ENCODE measurements around the gene LRRC71. TPM values are rescaled to one million over a fixed set of nuclear protein-coding genes. Genes with fewer than 3 reads are reported as not detected.

The LRRC71 gene
- total RNA-seq, 1 experiment from 2014 or later, result not detected

DNA sequence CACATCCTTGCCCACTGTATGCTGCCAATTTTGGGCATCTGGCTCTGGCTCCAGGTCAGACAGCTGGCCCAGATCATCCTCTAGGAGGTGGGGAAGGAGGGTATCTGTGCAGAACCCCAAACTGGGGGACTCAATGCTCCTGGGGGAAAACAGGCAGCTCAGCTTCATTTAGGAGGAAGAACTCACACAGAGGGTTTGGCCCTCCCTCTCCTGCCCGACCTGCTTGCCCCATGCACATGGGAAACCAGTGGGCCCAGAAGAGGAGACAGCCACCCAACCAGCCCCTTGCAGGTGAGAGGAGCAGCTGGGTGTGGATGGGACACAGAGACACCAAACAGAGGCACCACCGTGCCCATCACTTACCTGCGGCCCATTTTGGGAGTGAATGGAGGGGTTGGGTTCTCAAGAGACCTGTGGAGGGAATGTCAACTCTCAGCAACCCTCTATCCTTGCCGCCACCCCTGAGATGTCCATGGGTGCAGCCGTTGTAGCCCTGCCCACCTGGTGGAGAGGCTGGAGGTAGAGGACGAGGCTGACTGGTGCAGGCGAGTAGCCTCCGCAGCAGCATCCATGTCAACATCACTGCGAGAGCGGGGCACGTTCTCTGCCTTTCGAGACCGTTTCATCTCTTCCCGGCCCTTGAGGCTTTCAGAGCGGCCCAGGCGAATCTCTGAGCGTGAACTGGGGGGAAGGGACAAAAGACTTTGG is 27.5 kb downstream of the LRRC71 start:
- no peaks in the 10 kb centered on the region for H3K4me1 ChIP-seq
- no peaks in the 10 kb centered on the region for H3K9me3 ChIP-seq
- H3K36me3 Mint-ChIP-seq (ENCODE audit: insufficient read depth, unreplicated experiment), result peaks cover 76% of the 10 kb centered on the region
- no peak overlapping the region for H3K27ac Mint-ChIP-seq (ENCODE audit: unreplicated experiment)
- no peaks in the 10 kb centered on the region for H3K9me3 Mint-ChIP-seq (ENCODE audit: unreplicated experiment)
- ChIA-PET CTCF (interaction anchor here (0.6 to 1.4 kb wide), 4 partner anchors 11 to 126 kb away, joined by 3 to 4 read pairs (median 4); no protein-coding TSS in a partner anchor), POLR2A (no interaction called here)
- BruUV-seq (replicated peaks), result no TSS peak
- H3K4me3 ChIP-seq (ENCODE audit: low read depth, low read length), result no peak overlapping the region
- H3K27me3 ChIP-seq (replicated peaks; ENCODE audit: control insufficient read depth, insufficient read depth, low read length), result no peaks in the 10 kb centered on the region
- H3K4me1 Mint-ChIP-seq (ENCODE audit: low read depth, unreplicated experiment), result no peaks in the 10 kb centered on the region
- H3K36me3 ChIP-seq (ENCODE audit: control insufficient read depth, insufficient read depth, low read length), result no peaks in the 10 kb centered on the region; the same call in 1 of the 2 replicates
- H3K4me3 Mint-ChIP-seq (ENCODE audit: unreplicated experiment), result no peak overlapping the region
- intact Hi-C loops (cut with micrococcal nuclease; ENCODE audit: unreplicated experiment), result no loop called here
- no peaks in the 10 kb centered on the region for H3K27me3 Mint-ChIP-seq (ENCODE audit: insufficient read depth, unreplicated experiment)
- TF ChIP-seq, protein P1, sequence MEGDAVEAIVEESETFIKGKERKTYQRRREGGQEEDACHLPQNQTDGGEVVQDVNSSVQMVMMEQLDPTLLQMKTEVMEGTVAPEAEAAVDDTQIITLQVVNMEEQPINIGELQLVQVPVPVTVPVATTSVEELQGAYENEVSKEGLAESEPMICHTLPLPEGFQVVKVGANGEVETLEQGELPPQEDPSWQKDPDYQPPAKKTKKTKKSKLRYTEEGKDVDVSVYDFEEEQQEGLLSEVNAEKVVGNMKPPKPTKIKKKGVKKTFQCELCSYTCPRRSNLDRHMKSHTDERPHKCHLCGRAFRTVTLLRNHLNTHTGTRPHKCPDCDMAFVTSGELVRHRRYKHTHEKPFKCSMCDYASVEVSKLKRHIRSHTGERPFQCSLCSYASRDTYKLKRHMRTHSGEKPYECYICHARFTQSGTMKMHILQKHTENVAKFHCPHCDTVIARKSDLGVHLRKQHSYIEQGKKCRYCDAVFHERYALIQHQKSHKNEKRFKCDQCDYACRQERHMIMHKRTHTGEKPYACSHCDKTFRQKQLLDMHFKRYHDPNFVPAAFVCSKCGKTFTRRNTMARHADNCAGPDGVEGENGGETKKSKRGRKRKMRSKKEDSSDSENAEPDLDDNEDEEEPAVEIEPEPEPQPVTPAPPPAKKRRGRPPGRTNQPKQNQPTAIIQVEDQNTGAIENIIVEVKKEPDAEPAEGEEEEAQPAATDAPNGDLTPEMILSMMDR (IDR thresholded peaks at IDR 0.05; ENCODE audit: insufficient read depth in 1 of 2, low read depth in 1 of 2, low read length in 1 of 2, severe bottlenecking in 1 of 2, unreplicated experiment in 1 of 2), result no peak
- no peak for DNase-seq

DNA sequence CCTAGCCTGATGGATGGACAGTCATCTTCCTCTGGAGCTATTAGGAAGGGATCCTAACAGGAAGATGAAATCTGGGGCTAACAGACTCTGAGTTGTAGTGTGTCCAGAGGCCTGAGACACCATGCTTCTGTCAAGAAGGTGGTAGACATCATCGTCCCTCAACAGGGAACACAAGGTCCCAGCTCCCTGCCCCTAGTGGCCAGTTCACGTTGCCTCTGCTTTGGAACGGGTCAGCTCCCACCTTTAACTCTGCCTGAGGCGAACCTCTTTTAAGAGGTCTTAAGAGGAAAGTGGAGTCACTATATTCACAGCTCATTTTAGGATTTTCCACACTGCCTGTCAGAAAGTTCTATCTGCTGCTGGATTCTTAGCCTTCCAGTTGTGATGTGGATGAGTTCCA is 28.3 kb downstream of the LRRC71 start:
- ChIA-PET POLR2A (no interaction called here), CTCF (interaction anchor here (0.5 to 1.4 kb wide), 5 partner anchors 10 to 125 kb away, joined by 3 to 6 read pairs (median 4); no protein-coding TSS in a partner anchor)
- no peak overlapping the region for H3K27ac Mint-ChIP-seq (ENCODE audit: unreplicated experiment)
- Histone ChIP-seq H3K27me3 (replicated peaks; ENCODE audit: control insufficient read depth, insufficient read depth, low read length) (no peaks in the 10 kb centered on the region), H3K4me1 (no peaks in the 10 kb centered on the region), H3K36me3 (ENCODE audit: control insufficient read depth, insufficient read depth, low read length) (no peaks in the 10 kb centered on the region; the same call in 1 of the 2 replicates), H3K4me3 (ENCODE audit: low read depth, low read length) (no peak overlapping the region), H3K9me3 (no peaks in the 10 kb centered on the region)
- no peaks in the 10 kb centered on the region for H3K27me3 Mint-ChIP-seq (ENCODE audit: insufficient read depth, unreplicated experiment)
- H3K9me3 Mint-ChIP-seq (ENCODE audit: unreplicated experiment), result no peaks in the 10 kb centered on the region
- DNase-seq, result no peak
- no TSS peak for BruUV-seq (replicated peaks)
- H3K4me3 Mint-ChIP-seq (ENCODE audit: unreplicated experiment), result no peak overlapping the region
- intact Hi-C loops (cut with micrococcal nuclease; ENCODE audit: unreplicated experiment), result no loop called here
- H3K36me3 Mint-ChIP-seq (ENCODE audit: insufficient read depth, unreplicated experiment), result peaks cover 75% of the 10 kb centered on the region
- no peaks in the 10 kb centered on the region for H3K4me1 Mint-ChIP-seq (ENCODE audit: low read depth, unreplicated experiment)
- TF ChIP-seq, protein P1 (IDR thresholded peaks at IDR 0.05; ENCODE audit: insufficient read depth in 1 of 2, low read depth in 1 of 2, low read length in 1 of 2, severe bottlenecking in 1 of 2, unreplicated experiment in 1 of 2), result peak; percentile 36 to 47

DNA sequence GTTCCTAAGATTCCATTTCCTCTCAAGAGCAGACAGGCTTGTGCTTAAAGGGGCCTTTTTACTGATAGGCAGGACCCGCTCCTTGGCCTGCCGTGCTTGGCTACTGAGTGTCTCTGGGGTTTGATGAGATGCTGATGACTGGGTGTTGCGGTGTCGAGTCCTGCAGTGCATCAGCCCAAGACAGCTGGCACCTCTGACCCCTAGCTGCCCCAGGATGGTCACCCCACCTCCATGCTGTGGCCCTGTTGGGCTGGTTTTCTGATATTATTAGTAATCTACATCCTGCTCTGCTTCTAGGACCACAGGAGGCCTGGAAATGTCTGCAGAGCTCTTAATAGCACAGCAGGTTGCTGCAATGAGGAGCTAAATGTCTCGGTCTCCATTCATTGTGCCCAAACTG is 28.7 kb downstream of the LRRC71 start:
- Mint-ChIP-seq H3K27ac (ENCODE audit: unreplicated experiment) (no peak overlapping the region), H3K9me3 (ENCODE audit: unreplicated experiment) (no peaks in the 10 kb centered on the region), H3K4me3 (ENCODE audit: unreplicated experiment) (no peak overlapping the region), H3K36me3 (ENCODE audit: insufficient read depth, unreplicated experiment) (peaks cover 72% of the 10 kb centered on the region), H3K4me1 (ENCODE audit: low read depth, unreplicated experiment) (no peaks in the 10 kb centered on the region), H3K27me3 (ENCODE audit: insufficient read depth, unreplicated experiment) (no peaks in the 10 kb centered on the region)
- intact Hi-C loops (cut with micrococcal nuclease; ENCODE audit: unreplicated experiment), result no loop called here
- Histone ChIP-seq H3K4me3 (ENCODE audit: low read depth, low read length) (no peak overlapping the region), H3K27me3 (replicated peaks; ENCODE audit: control insufficient read depth, insufficient read depth, low read length) (no peaks in the 10 kb centered on the region), H3K4me1 (no peaks in the 10 kb centered on the region), H3K36me3 (ENCODE audit: control insufficient read depth, insufficient read depth, low read length) (no peaks in the 10 kb centered on the region; the same call in 1 of the 2 replicates), H3K9me3 (no peaks in the 10 kb centered on the region)
- no TSS peak for BruUV-seq (replicated peaks)
- TF ChIP-seq, protein P1 (IDR thresholded peaks at IDR 0.05; ENCODE audit: insufficient read depth in 1 of 2, low read depth in 1 of 2, low read length in 1 of 2, severe bottlenecking in 1 of 2, unreplicated experiment in 1 of 2), result no peak
- CTCF ChIA-PET, result interaction anchor here (0.5 to 1.4 kb wide), 4 partner anchors 9 to 125 kb away, joined by 3 to 6 read pairs (median 4); no protein-coding TSS in a partner anchor
- POLR2A ChIA-PET, result no interaction called here
- no peak for DNase-seq

Measured in Caco-2 (cell line).